NCI-H524 (cell line): Measurements from ENCODE around the gene ARHGAP25.

Experiments
- DNase-seq, 2 experiments: peaks; one replicate each; lab custom pipeline; 2025; lab: John Stamatoyannopoulos, UW

The ARHGAP25 gene

GRCh38 chr2:68717305-68717661, 17.3 kb upstream of the ARHGAP25 start:
- DNase-seq, result no peak

- DNase-seq, result no peak
Observed at GRCh38 chr2:68719912-68720311, 14.7 kb upstream of the ARHGAP25 start.

GRCh38 chr2:68720665-68721064, 13.9 kb upstream of the ARHGAP25 start:
- DNase-seq, result no peak

DNA sequence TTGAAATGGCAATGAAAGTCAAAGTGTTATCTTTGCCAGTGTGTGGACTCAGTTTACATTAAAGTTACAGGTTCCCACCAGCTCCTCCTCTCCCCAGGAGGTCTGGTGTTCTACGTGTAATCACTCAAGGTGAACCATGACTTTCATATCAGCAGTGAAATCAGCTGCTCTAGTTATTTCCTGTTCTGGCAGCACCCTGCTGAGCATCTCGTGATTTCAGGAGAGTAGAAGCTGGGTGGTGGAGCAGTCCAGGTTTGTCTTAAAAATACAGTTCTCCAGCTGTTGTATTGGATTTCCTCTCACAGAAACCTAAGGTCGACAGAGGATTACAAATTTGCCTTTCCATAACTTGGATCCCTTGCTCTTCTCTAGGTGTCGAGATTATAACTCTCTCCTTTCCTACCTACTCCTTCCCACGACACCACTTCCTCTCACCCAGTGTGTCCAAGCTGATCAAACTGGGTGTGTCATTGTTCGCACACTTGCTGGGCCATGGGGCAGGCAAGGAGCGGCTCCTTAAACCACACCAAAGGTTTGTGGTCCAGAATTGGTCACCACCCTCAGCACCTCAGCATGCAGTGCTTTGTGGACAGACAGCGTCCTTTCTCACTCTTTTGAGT, 13.0 kb upstream of the ARHGAP25 start:
- DNase-seq, result no peak

DNA sequence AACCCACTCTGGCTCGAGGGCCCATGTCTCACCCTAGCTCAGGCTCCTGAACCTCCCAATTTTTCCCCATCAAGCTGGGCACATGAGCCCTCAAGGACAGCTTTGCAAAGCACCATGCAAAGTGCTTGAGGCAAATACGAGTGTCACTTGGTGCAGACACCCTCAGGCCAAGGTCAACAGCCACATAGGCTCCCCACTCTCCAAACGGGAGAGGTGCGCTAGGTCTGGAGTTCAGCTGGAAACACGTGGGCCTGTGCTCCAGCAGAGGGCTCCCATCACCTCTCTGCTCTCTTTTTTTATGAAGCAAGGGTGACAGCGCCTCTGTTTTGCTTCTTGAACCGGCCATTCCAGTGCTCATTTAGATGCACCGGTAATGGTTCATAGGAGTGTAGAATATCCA, 11.9 kb upstream of the ARHGAP25 start:
- no peak for DNase-seq

DNA sequence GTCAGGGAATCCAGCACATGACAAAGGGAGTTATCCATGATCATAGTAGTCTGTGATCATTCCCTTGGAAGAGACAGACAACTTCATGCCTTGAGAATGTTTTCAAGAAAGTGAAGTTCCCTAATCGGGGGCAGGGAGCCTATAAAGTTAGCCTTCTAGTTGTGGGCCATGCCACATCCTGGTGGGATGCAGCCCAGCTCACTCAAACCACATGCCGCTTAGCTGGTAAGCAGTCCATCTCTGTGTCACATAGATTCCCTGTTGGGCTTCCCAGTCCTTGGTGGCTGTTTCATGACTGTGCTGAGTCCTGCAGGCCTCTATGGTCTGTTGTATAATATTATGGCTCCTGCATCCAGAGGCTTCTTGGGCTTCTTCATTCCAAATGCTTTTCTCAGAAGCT, 11.4 kb upstream of the ARHGAP25 start:
- DNase-seq, result no peak

DNA sequence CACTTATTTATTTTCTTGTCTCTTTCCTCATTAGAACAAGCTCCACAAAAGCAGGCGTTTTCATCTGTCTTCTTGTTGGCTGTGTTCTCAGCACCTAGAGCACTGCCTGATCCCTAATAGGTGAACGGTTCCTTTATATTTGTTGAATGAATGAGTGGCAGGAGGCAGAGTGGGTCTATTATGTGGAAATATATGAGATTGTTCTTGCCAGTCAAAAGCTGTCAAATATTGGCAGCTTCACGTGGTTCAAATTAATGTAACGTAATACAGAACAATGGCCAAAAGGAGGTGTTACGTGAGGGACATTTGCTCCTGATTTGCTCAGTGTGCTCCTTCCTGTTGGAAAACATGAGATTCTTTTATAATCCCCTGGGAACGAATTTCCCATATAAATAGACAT, 8.5 kb upstream of the ARHGAP25 start:
- DNase-seq, result no peak

DNA sequence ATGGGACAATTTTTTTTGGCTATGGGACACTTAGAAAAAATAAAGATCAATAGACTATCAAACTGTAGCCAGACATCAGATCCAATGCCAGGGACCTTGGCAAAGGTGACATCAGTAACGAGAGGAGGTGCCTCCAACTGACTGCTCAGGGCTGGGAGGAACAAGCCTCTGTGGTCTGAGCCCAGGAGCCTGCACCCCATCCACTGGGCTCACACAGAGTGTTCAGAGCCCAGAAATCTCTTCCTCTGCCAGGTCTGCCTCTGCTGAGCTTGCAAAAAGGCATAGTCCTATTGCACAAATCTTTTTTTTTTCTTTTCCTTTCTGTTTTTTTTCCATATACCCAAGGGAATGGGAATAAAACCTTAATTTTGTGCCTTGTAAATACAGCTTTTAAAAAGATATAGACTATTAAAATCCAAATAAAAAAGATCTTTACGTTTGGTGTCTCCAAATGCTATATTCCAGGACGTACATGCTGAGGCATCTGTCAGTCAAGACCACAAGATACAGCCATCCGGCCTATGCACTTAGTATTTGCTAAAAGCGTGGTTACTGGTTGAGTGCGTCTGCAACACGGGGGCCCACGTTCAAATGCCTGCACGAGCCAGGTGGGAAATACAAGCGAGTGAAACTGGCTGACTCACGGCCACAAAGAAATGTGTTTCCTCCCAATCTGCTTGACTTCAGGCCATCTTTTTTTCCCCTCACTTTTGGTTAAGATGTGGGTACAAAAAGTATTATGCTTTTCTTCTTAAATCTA, 7.8 kb upstream of the ARHGAP25 start:
- DNase-seq, result no peak

- no peak for DNase-seq
Observed at GRCh38 chr2:68727683-68728375, 6.8 kb upstream of the ARHGAP25 start.

DNA sequence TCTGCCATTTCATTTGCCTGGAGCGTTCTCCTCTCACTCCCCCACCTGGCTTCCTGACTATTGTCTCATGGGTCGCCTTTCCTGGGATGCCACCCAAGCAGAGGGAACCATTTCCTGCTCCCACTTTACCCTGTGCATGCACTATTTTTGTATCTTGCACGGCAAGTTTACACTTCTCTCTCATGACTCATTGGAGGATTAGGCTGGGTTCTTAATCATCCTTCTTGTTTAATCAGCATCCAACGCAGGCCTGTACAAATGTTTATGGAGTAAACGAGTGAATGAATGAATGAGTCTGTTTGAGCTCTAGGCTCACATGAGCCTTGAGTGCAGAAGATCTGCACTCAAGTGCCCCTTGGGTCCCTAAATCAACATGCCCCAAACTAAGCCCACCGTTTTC, 3.8 kb upstream of the ARHGAP25 start:
- no peak for DNase-seq

DNA sequence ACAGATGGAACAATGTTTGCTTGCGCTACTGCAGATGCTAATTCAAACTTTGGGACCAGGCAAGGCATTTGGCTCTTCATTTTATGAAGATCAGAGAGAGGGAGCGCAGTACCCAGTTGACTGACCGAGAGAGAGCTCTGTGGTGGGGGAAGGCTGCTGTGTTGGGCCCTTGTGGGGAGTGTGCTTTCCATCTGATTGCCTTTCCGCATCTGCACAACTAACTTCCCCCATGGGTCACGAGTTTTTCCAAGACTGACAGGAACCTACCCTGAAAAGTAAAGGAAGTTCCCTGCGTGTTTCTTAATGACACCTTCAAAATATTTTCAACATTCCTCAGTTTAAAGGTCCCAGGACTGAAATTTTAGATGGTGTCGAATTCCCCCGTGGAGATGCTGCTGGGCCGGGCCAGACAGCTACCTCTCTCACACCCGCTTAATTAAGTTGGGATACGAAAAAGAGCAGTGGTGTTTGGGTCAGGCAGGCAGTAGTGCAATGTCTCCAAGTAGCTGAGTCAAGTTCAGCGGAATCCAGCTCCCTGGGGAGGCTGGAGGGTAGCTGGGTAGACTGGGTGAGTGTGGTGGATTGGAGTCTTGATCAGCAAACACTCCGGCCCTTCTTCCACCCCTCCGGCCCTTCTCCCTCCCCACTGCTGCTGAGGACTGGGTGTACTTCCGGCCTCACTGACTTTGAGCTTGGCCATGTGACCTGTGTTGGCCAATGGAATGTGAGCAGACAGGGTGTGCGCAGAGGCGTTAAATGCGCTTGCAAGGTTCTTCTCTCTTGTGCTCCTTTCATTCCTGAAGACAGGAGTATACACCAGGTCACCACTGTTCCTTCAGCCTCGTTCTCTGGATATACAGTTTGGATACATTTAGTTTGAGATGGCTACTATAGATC, 2.3 kb upstream of the ARHGAP25 start:
- DNase-seq, result no peak

- DNase-seq, result no peak
Observed at GRCh38 chr2:68733365-68733764, 1.2 kb upstream of the ARHGAP25 start.

- no peak for DNase-seq
Observed at GRCh38 chr2:68734176-68734575, 435 bp upstream of the ARHGAP25 start.

DNA sequence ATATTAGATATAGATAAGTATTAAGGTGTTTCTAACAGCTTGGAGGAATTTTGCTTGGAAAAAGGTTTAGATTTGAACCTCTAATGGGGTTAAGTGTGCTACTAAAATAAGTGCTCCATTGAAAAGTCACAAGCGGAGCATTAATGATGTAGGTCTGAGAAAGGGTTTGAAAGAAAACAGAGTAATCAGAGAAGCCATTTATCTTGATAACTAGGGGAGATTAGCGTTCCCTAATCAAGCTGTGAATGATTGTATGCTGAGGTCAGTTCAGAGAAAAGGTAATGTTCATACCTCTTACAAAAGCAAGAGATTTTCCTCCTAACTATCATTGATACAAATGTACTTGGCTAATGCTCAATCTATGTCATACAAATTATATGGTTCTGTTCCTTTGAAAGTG, 1.5 kb downstream of the ARHGAP25 start:
- DNase-seq, result no peak

GRCh38 chr2:68737711-68738110, 3.1 kb downstream of the ARHGAP25 start:
- no peak for DNase-seq

DNA sequence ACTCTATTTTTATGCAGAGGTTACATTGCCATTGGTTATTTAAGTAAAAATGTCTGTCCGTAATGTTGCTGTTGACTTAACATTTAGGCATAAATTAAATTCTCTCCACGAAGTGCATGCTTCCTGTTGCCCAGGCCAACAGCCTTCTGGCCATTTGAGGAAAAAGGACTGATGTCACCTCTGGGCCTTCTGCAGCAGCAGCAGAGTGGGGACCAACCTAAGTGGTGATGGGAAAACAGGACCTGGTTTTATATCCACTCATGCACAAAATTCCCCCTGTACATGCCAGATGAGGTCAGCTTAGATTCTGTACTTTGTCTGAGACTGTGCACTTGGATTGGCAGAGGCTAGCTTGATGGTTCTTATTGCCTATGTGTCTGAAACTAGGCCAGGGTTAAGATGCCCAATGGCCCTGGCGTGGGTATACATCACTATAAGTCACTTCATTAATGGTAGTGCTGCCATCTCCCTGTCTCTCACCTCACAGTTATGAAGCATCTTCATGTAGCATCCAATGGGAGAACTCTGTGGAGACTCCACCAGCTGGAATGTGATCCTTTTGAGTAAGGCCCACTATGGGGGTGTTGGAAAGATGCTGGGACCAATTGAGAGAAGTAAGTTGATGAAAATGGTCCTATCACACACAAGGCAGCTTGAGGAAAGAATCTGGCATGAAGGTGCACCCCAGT, 4.4 kb downstream of the ARHGAP25 start:
- no peak for DNase-seq

DNA sequence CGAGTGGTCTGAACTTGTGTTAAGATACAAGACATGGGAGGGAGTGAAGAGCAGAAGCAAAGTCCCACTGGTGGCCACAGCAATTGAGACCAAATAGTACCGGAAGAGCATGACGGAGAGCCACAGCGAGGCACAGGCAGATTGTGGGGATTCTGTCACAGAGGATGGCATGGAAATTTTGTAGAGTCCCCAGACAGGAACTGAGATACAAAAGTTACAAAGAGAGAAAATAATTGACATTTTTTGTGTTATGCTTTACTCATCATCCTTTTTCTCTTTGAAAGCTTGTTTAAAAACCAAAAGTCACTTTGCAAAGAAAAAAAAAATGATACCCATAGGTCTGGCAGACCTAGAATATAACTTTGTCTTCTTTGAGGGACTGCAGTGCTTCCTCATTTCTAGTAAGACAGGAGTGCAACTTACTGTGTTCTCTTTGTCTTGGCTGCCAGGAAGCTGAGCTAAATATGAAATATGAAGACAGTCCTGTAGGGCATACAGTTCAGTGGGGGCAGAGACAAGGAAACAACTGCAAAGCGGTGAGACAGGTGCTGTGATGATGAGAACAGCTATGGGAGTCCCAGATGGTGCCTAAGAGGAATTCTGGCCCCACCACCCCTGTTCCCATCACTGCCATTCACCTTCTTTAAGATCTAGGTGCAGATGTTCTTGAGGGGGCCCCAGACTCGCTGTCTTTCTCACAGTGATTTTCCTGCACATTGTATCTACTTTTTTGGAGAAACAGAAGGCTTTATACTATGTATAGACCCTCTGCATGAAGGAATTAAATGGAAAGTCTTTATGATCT, 5.2 kb downstream of the ARHGAP25 start:
- DNase-seq, result no peak

GRCh38 chr2:68740400-68740914, 5.8 kb downstream of the ARHGAP25 start:
- no peak for DNase-seq

DNA sequence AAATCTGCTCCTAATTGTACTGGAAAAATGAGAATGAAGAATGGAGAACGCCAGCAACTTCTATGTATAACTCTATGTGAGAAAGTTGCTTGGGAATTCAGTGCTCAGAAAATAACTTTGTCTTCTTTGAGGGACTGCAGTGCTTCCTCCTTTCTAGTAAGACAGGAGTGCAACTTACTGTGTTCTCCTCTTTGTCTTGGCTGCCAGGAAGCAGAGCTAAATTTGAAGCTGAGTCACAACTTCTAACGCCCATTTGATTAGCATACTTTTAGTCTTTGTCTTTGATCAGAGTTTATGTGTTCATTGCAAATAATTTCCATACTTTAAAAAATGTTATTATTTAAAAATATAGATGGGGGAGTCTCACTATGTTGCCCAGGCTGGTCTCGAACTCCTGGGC, 6.6 kb downstream of the ARHGAP25 start:
- no peak for DNase-seq

DNA sequence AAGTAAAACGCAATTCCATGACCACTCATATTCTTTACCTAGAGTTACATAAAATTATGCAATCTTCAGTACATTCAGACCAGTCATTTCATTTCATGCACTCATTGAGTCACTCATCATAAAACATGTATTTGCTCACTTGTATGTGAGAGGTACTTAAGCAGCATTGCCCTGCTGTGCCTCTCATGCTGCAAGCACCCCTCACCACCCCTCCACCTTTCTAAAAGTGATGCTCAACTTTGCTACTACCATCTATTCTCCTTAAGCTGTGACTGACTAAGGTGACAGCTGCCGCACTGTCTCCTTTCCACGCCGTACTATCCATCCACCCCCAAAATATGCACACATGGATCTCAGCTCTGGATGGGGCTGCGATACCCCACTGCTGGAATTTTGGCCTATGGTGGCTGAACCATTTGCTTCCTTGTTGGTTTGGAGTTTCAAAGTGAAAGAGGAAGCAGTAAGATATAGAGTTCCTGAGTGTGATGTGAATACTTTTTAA, 7.2 kb downstream of the ARHGAP25 start:
- no peak for DNase-seq
